HCT116 (cell line): ENCODE results near the gene KCNK16. TPM values are rescaled to one million over a fixed set of nuclear protein-coding genes. Genes with fewer than 3 reads are reported as not detected.

Source experiments
- ATAC-seq: fragments of 200-7000 bp; cut with Tn5 transposase; 2 replicates; pipeline ENCODE4 v1.9.1; 2020; ENCODE audit warnings: mild to moderate bottlenecking, moderate library complexity
- BruUV-seq: library from RNA; stranded (reverse); fragments of 400-500 nt; replicated peaks from 2 replicates; lab custom pipeline; 2021; lab: Mats Ljungman, UMichigan
- CTCF ChIA-PET: fragments of 300-600 bp; sonication (Branson Sonifier 250); formaldehyde crosslinking; loops from one replicate; lab custom pipeline; 2021; ENCODE audit warnings: antibody characterized with exemption; lab: Charles Lee
- POLR2A ChIA-PET: fragments of 300-600, 350-600 bp; sonication (Branson Sonifier 250); formaldehyde crosslinking; loops from one replicate; lab custom pipeline; 2021; ENCODE audit warnings: antibody characterized with exemption; lab: Charles Lee
- RAD21 ChIA-PET, 2 experiments: fragments of 300-600 bp; sonication (Branson Sonifier 250); formaldehyde crosslinking; loops; one replicate each; lab custom pipeline; 2023; ENCODE audit warnings: low total read pairs in 2 of 2; ENCODE audit not compliant: uncharacterized antibody in 2 of 2, unreplicated experiment in 2 of 2, low non-redundant PET in 1 of 2; lab: Charles Lee
- DNase-seq: peaks from one replicate; pipeline ENCODE4 v3.0.0-alpha.2; 2010; ENCODE audit warnings: low read depth, low spot score
- H2AFZ ChIP-seq: fragments of 200-600 bp; shearing (Covaris generic), sonication (generic); 2 replicates; pipeline ENCODE4 v1.6.1; 2017; ENCODE audit warnings: low read depth, mixed run types, mixed read lengths, antibody characterized with exemption, low read length; ENCODE audit not compliant: poor library complexity, severe bottlenecking
- H3K27ac ChIP-seq: 2 replicates; pipeline ENCODE4 v1.5.1; 2012; ENCODE audit warnings: low read depth, low read length
- H3K27me3 ChIP-seq: fragments of 200-600 bp; sonication (generic); 2 replicates; pipeline ENCODE4 v1.6.1; 2016; ENCODE audit warnings: mixed run types, low read length, mixed read lengths; ENCODE audit not compliant: insufficient read depth
- H3K36me3 ChIP-seq, 2 experiments: fragments of 200-500 bp in 1 of 2; fragments of 200-600 bp in 1 of 2; sonication (Bioruptor generic) in 1 of 2; sonication (generic) in 1 of 2; 2 replicates each; pipeline versions ENCODE4 v1.5.1 to v1.6.1; 2014 to 2016; ENCODE audit warnings: low read length in 2 of 2, inconsistent platforms in 1 of 2, mixed read lengths in 1 of 2, mixed run types in 1 of 2; ENCODE audit not compliant: insufficient read depth in 2 of 2, control insufficient read depth in 1 of 2
- H3K4me1 ChIP-seq, 2 experiments: fragments of 200-600 bp in 1 of 2; sonication (generic) in 1 of 2; 2 replicates each; pipeline versions ENCODE4 v1.5.1 to v1.6.1; 2012 to 2017; ENCODE audit warnings: low read length in 2 of 2, inconsistent platforms in 1 of 2, mild to moderate bottlenecking in 1 of 2, mixed read lengths in 1 of 2, mixed run types in 1 of 2, moderate library complexity in 1 of 2; ENCODE audit not compliant: insufficient read depth in 2 of 2, control insufficient read depth in 1 of 2
- H3K4me2 ChIP-seq: fragments of 200-600 bp; sonication (generic); 2 replicates; pipeline ENCODE4 v1.6.1; 2017; ENCODE audit warnings: mixed run types, low read length, mixed read lengths
- H3K4me3 ChIP-seq, 2 experiments: fragments of 200-600 bp in 1 of 2; sonication (generic) in 1 of 2; replicated peaks in 1 of 2; 2 replicates each; pipeline ENCODE4 v1.5.1; 2011 to 2016; ENCODE audit warnings: low read length in 2 of 2, control low read depth in 1 of 2, low read depth in 1 of 2, mild to moderate bottlenecking in 1 of 2, mixed read lengths in 1 of 2, mixed run types in 1 of 2
- H3K79me2 ChIP-seq: fragments of 200-600 bp; sonication (generic); 2 replicates; pipeline ENCODE4 v1.6.1; 2017; ENCODE audit warnings: mild to moderate bottlenecking, mixed run types, low read length, moderate library complexity, mixed read lengths; ENCODE audit not compliant: insufficient read depth
- H3K9ac ChIP-seq: fragments of 200-600 bp; sonication (generic); 2 replicates; pipeline ENCODE4 v1.6.1; 2016; ENCODE audit warnings: low read length, mixed read lengths
- H3K9me2 ChIP-seq: fragments of 200-600 bp; sonication (generic), shearing (Covaris generic); 2 replicates; pipeline ENCODE4 v1.6.1; 2017; ENCODE audit warnings: mixed run types, mild to moderate bottlenecking, moderate library complexity; ENCODE audit not compliant: insufficient read depth
- H3K9me3 ChIP-seq, 2 experiments: fragments of 200-500 bp in 1 of 2; fragments of 200-600 bp in 1 of 2; sonication (Bioruptor generic) in 1 of 2; sonication (generic) in 1 of 2; 2 replicates each; pipeline ENCODE4 v1.6.1; 2014 to 2017; ENCODE audit warnings: low read length in 2 of 2, mixed read lengths in 2 of 2, inconsistent platforms in 1 of 2, low read depth in 1 of 2, mild to moderate bottlenecking in 1 of 2, mixed run types in 1 of 2, moderate library complexity in 1 of 2; ENCODE audit not compliant: control insufficient read depth in 1 of 2, insufficient read depth in 1 of 2
- H4K20me1 ChIP-seq: fragments of 200-600 bp; sonication (generic), shearing (Covaris generic); 2 replicates; pipeline ENCODE4 v1.6.1; 2017; ENCODE audit warnings: mixed run types, mild to moderate bottlenecking, moderate library complexity; ENCODE audit not compliant: insufficient read depth
- CEBPB ChIP-seq: IDR thresholded peaks from 2 replicates; pipeline ENCODE4 v1.6.1; 2012; ENCODE audit warnings: low read depth
- ELF1 ChIP-seq: IDR thresholded peaks from 2 replicates; pipeline ENCODE4 v1.6.1; 2012; ENCODE audit warnings: low read depth, borderline replicate concordance
- EZH2phosphoT487 ChIP-seq: fragments of 200-600 bp; IDR thresholded peaks from 2 replicates; pipeline ENCODE4 v1.6.1; 2018; ENCODE audit warnings: antibody characterized with exemption, borderline replicate concordance
- FOSL1 ChIP-seq: IDR thresholded peaks from 2 replicates; pipeline ENCODE4 v1.6.1; 2012; ENCODE audit warnings: low read depth
- JUND ChIP-seq: IDR thresholded peaks from 2 replicates; pipeline ENCODE4 v1.6.1; 2012
- MAX ChIP-seq: IDR thresholded peaks from 2 replicates; pipeline ENCODE4 v1.6.1; 2012
- POLR2A ChIP-seq: IDR thresholded peaks from 2 replicates; pipeline ENCODE4 v1.7.0; 2011; ENCODE audit warnings: borderline replicate concordance; ENCODE audit not compliant: insufficient read depth, insufficient read length; ENCODE audit errors: extremely low read depth
- POLR2AphosphoS5 ChIP-seq: IDR thresholded peaks from 2 replicates; pipeline ENCODE4 v1.6.1; 2011; ENCODE audit warnings: mild to moderate bottlenecking, low read depth, low read length, moderate library complexity
- SIN3A ChIP-seq: IDR thresholded peaks from 2 replicates; pipeline ENCODE4 v1.6.1; 2012; ENCODE audit warnings: low read depth
- SRF ChIP-seq: IDR thresholded peaks from 2 replicates; pipeline ENCODE4 v1.6.1; 2012; ENCODE audit warnings: low read depth
- TCF7L2 ChIP-seq: IDR thresholded peaks from 2 replicates; pipeline ENCODE4 v1.7.0; 2011; ENCODE audit warnings: borderline replicate concordance, inconsistent platforms; ENCODE audit not compliant: insufficient read depth, insufficient read length; ENCODE audit errors: extremely low read depth
- YY1 ChIP-seq: IDR thresholded peaks from 2 replicates; pipeline ENCODE4 v1.6.1; 2011; ENCODE audit warnings: low read length, low read depth, moderate library complexity, mild to moderate bottlenecking; ENCODE audit not compliant: insufficient replicate concordance; ENCODE audit errors: extremely low read depth
- ZBTB33 ChIP-seq: IDR thresholded peaks from 2 replicates; pipeline ENCODE4 v1.6.1; 2011; ENCODE audit warnings: mild to moderate bottlenecking, low read length, moderate library complexity; ENCODE audit not compliant: insufficient replicate concordance; ENCODE audit errors: extremely low read depth
- ZFX ChIP-seq: fragments of 450-650 bp; IDR thresholded peaks from 2 replicates; pipeline ENCODE4 v1.6.1; 2017
- ZNF274 ChIP-seq: fragments of 200-500 bp; sonication (Bioruptor generic); IDR thresholded peaks from 2 replicates; pipeline ENCODE4 v1.6.1; 2014; ENCODE audit warnings: mild to moderate bottlenecking, low read depth, low read length, inconsistent platforms
- intact Hi-C: fragments of 100-400 bp; cut with micrococcal nuclease; formaldehyde crosslinking; loops from 2 replicates; pipeline ENCODE4 v1.10.0; 2022
- total RNA-seq: library from RNA; stranded (reverse); gene quantifications from one replicate; pipeline ENCODE4 v1.2.1, GENCODE V29; 2021; ENCODE audit not compliant: unreplicated experiment

KCNK16 gene
- total RNA-seq, 1 experiment from 2014 or later, result not detected

GRCh38 chr6:39296745-39297640 is 25.5 kb downstream of the KCNK16 start:
- Histone ChIP-seq H3K4me2 (no peak overlapping the region), H3K9me3 (no peaks in the 10 kb centered on the region), H3K9ac (no peak overlapping the region), H3K36me3 (no peaks in the 10 kb centered on the region), H4K20me1 (no peaks in the 10 kb centered on the region), H2AFZ (no peak overlapping the region), H3K27ac (no peak overlapping the region), H3K27me3 (0 out of 2 replicates have a peak, but pooled peaks cover 4% of the 10 kb centered on the region), H3K4me3 (no peak overlapping the region), H3K9me2 (no peaks in the 10 kb centered on the region), H3K4me1 (peaks cover 0 to 5% of the 10 kb centered on the region in 2 experiments; a peak in 1 of 4 replicates), H3K79me2 (no peaks in the 10 kb centered on the region)
- RAD21 ChIA-PET, result no interaction called here
- ATAC-seq, result no peak
- no TSS peak for BruUV-seq
- no peak for TF ChIP-seq SRF
- no peak for TF ChIP-seq MAX
- no peak for TF ChIP-seq POLR2AphosphoS5
- TF ChIP-seq EZH2phosphoT487, result no peak
- TF ChIP-seq TCF7L2, result no peak
- TF ChIP-seq ELF1, result no peak
- TF ChIP-seq CEBPB, result no peak
- no peak for TF ChIP-seq POLR2A
- TF ChIP-seq ZBTB33, result no peak
- TF ChIP-seq SIN3A, result no peak
- TF ChIP-seq FOSL1, result no peak
- no peak for TF ChIP-seq JUND
- TF ChIP-seq ZFX, result no peak
- no peak for TF ChIP-seq ZNF274
- no peak for TF ChIP-seq YY1
- intact Hi-C loops, result no loop called here
- CTCF ChIA-PET, result no interaction called here
- DNase-seq, result no peak
- POLR2A ChIA-PET, result interaction anchor here (1.5 kb wide), 1 partner anchor 68 kb away, joined by 3 read pairs; no protein-coding TSS in a partner anchor
